CD4-positive, alpha-beta T cell treated with Interleukin-2 at 100 ng/mL for 4 hours (primary cell): ENCODE data around the gene TATDN3.
"Not testable (repeated sequence)": the region's sequence is repeated elsewhere in the genome, so short reads cannot be mapped to it uniquely, and the experiment has no call there.

Source experiments
- DNase-seq: peaks from one replicate; pipeline ENCODE4 v3.0.0-alpha.2; 2020; ENCODE audit warnings: low spot score

Gene TATDN3

DNA sequence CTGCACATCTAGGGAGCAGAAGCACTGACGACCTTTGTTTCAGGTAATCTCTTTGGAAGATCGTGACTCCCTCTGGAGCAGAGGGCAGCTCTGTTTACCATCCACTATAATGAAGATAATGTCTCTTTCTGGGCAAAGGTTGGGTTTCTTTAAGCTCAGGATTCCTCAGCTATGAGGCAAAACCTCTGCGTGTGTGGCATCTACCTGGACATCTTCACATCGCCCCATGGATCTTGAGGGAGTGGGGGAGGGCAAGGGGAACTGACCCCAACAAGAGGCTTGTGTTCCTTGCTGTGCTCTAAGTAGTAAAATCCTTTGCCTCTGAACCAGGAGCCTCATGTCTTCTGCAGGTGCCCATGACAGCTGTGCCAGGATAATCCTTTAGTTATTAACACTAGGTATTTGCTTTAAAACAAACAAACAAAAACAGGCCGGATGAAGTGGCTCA lies 36.2 kb downstream of the TATDN3 start:
- no peak for DNase-seq

DNA sequence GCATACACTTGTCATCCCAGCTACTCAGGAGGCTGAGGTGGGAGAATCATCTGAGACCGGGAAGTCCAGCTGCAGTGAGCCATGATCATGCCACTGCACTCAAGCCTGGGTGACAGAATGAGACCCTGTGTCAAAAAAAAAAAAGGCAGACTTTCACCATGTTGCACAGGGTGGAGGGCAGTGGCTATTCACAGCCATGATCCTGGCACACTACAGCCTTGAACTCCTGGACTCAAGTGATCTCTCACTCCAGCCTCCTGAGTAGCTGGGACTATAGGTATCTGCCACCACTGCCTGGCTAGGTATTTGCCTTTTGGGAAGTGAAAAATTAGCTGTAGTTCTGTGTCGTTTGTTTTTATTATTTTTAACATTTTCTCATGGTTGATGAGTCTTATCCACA lies 36.7 kb downstream of the TATDN3 start:
- no peak for DNase-seq

- not testable (repeated sequence) for DNase-seq
Measured at GRCh38 chr1:212833211-212834207, 41.8 kb downstream of the TATDN3 start.

DNA sequence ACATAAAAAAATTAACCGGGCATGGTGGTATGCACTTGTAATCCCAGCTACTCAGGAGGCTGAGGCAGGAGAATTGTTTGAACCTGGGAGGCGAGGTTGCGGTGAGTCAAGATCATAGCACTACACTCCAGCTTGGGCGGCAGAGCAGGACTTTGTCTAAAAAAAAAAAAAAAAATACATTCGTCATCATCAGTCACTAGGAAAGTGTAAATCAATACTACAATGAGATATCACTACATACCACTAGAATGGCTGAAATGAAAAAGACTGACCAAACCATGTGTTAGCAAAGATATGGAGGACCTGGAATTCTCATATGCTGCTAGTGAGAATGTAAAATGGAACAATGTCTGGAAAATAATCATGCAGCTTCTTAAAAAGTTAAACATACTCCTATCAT lies 46.5 kb downstream of the TATDN3 start:
- no peak for DNase-seq

GRCh38 chr1:212844521-212844920 lies 52.8 kb downstream of the TATDN3 start:
- not testable (repeated sequence) for DNase-seq

DNA sequence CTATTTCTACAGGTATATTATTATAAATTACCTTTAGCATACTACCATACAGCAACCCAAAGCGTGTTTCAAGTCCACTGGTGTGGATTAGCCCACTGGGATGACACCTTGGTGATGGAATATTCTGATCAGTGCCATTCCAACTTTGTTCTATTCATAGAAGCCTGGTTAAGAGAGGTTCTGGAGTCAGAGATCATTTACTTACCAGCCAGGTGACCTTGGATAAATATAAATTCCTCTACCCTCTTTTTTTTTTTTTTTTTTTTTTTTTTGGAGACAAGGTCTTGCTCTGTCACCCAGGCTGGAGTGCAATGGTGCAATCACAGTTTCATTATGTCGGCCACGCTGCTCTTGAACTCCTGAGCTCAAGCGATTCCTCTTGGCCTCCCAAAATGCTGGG lies 55.9 kb downstream of the TATDN3 start, which contains the start of gene SPATA45:
TSS of gene SPATA45 (minus strand) at position 101 of the 400 bp plus-strand sequence. CDS start 11,500 bp downstream, outside the sequence.
- no peak for DNase-seq

DNA sequence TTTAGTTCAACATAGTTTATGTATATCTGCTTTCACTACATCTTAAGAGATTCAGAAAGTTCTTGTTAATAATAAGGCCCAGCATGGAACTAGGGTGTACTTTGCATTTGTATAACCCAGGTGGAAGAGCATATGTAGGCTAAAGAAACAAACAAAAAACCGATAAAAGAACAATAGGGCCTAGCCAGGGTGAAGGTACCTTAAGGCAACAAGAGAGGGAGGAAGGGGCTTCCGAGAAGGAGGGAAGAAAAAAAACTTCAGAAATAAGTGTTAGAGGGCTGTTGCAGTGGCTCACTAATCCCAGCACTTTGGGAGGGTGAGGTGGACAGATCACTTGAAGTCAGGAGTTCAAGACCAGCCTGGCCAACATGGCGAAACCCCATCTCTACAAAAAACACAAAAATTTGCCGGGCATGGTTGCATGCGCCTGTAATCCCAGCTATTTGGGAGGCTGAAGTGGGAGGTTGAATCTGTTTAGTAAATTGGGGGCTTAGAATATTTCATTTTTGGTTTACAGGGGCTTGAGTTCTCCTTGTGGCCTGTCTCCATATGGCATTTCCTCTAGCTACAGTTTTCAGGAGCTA lies 60.5 kb downstream of the TATDN3 start:
- DNase-seq: no peak

GRCh38 chr1:212853658-212854057 lies 62.0 kb downstream of the TATDN3 start:
- DNase-seq: no peak

DNA sequence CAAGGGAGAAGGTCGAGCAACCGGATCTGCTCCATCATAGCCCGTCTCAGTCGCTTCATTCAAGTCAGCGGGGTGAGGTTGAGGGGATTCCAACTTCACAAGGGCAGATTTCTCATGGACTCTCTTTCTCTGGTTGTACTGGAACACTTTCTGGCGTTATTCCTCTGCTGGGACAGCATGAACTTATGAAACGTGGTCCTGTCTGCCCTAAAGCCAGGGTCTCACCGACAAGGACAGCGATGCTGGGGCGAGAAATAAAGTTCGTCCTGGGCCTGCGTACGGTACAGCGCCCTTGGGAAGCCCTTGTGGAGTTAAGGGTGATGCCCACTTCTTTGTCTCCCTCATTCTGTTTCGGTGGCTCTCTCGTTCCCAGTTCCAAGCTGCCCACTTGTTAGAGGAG lies 65.1 kb downstream of the TATDN3 start:
- no peak for DNase-seq

DNA sequence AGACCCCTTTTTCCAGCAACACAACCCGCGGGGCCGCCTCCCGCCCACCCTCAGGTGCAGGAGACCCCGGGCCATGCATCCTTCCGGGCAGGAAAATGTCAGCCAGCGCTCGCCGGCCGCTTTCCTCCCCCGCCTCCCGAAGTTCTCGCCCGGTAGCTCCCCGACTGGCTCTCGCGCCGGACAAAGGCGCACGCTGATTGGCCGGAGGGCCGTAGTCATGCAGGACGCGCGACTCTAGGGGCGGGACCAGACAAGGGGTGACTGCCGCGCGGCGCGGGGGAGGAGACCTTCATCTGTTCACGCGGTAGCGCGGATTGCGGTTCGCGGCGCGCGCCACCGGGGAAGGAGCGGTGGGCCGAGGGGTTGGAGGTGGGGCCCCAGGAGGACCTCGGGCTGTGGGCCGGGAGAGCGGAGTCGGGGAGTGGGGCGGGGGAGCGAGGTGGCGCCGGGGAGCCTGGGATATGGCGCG lies 66.3 kb downstream of the TATDN3 start, which contains the start of gene FLVCR1:
TSS of gene FLVCR1 (plus strand) at position 284 of the 469 bp plus-strand sequence. CDS start at position 462, 178 bp downstream.
- peak; percentile 95 for DNase-seq

GRCh38 chr1:212858461-212859265 lies 67.0 kb downstream of the TATDN3 start:
- peak; percentile 18 for DNase-seq

DNA sequence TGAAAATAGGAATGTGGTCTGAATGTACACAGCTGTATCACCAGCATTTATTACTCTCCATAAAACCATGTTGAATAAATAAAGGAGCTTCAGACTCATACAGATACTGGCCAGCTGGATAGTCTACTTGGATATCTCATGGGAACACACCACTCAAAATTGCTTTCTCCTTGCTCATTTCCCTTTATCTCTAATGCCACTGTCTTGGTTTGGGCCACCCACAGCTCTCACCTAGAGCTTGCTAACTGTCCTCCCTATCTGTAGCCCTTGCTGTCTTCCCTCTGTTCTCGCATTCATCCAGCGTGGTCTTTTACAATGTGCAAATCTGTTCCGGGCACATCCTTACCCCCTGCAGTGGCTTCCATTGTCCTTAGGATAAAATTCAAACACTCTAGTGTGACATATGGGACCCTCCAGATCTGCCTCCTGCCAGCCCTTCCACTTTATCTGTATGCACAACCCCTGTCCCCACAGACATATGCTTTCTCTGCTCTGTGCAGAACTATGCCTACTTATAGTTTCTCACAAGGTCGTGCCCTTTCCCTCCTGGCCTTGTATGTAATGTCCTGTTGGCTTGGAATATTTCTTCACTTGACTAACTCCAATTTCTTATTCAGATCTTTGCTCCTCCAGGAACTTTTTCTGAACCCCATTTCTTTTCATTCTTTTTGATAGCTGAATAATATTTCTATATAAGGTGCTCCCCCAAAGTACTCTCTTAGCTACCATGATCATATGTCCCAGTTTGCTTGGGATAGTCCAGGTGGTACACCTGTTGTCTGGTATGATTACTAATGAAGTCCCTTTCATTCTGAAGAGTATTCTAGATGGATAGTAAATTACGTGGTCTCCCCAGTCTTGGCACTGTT lies 69.3 kb downstream of the TATDN3 start:
- DNase-seq: no peak

DNA sequence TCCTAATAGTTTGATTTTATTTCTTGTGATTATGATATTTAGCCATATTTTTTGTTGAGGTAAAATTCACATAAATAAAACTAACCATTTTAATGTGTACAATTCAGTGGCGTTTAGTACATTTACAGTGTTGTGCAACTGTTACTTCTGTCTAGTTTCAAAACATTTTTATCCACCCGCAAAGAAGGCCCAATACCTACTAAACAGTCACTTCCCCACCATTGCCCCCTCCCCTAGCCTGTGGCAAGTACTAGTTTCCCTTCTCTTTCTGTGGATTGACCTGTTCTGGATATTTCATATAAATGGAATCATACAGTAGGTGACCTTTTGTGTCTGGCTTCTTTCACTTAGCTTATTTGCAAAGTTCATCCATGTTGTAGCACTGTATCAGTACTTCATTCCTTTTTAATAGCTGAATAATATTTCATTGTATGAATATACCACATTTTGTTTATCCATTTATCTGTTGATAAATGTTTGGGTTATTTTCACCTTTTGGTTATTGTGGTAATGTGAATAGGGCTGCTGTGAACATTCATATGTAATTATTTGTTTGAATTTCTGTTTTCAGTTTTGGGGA lies 70.5 kb downstream of the TATDN3 start:
- DNase-seq: no peak

DNA sequence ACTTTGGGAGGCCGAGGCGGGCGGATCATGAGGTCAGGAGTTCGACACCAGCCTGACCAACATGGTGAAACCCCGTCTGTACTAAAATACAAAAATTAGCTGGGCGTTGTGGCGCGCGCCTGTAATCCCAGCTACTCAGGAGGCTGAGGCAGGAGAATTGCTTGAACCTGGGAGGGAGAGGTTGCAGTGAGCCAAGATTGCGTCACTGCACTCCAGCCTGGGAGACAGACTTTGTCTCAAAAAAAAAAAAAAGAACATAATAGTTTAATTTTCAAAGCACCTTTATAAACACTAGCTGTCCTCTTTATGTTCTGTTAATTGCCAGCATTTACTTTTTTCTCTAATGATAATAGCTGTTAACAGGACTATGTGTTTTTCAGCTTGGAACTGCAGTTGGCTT lies 71.7 kb downstream of the TATDN3 start:
- not testable (repeated sequence) for DNase-seq

GRCh38 chr1:212864201-212864600 lies 72.5 kb downstream of the TATDN3 start:
- DNase-seq: no peak
